Neural progenitor cell (in vitro differentiated cells): ENCODE measurements around the gene DOCK7. TPM values are rescaled to one million over a fixed set of nuclear protein-coding genes. Genes with fewer than 3 reads are reported as not detected.

Experiments
- DNase-seq: peaks from one replicate; pipeline ENCODE4 v3.0.0-alpha.2; 2016; ENCODE audit warnings: low spot score
- H2AFZ ChIP-seq: fragments of 200-600 bp; sonication (generic); replicated peaks from 2 replicates; pipeline ENCODE4 v1.6.1; 2016; ENCODE audit warnings: antibody characterized with exemption
- H3F3A ChIP-seq: fragments of 200-600 bp; sonication (generic); 2 replicates; pipeline ENCODE4 v1.6.1; 2016; ENCODE audit warnings: antibody characterized with exemption, low read depth
- H3K27ac ChIP-seq: fragments of 200-600 bp; sonication (generic); 2 replicates; pipeline ENCODE4 v1.5.1; 2016; ENCODE audit warnings: mild to moderate bottlenecking
- H3K27me3 ChIP-seq: fragments of 200-600 bp; sonication (generic); 2 replicates; pipeline ENCODE4 v1.6.1; 2016; ENCODE audit warnings: mild to moderate bottlenecking, moderate library complexity
- H3K36me3 ChIP-seq: fragments of 200-600 bp; sonication (generic); 2 replicates; pipeline ENCODE4 v1.5.1; 2016
- H3K4me1 ChIP-seq: fragments of 200-600 bp; sonication (generic); 2 replicates; pipeline ENCODE4 v1.6.1; 2016; ENCODE audit warnings: mixed run types
- H3K4me2 ChIP-seq: fragments of 200-600 bp; sonication (generic); 2 replicates; pipeline ENCODE4 v1.6.1; 2016
- H3K4me3 ChIP-seq: fragments of 200-600 bp; sonication (generic); 2 replicates; pipeline ENCODE4 v1.5.1; 2016
- H3K79me2 ChIP-seq: fragments of 200-600 bp; sonication (generic); 2 replicates; pipeline ENCODE4 v1.6.1; 2016; ENCODE audit warnings: low read depth
- H3K9ac ChIP-seq: fragments of 200-600 bp; sonication (generic); 2 replicates; pipeline ENCODE4 v1.6.1; 2016
- H3K9me3 ChIP-seq: fragments of 200-600 bp; sonication (generic); 2 replicates; pipeline ENCODE4 v1.5.1; 2016; ENCODE audit warnings: low read depth
- H4K20me1 ChIP-seq: fragments of 200-600 bp; sonication (generic); 2 replicates; pipeline ENCODE4 v1.6.1; 2016; ENCODE audit warnings: low read depth
- H3K27ac Mint-ChIP-seq: 3 replicates; pipeline ENCODE4 v1.8.0; 2021; ENCODE audit warnings: mixed read lengths
- H3K27me3 Mint-ChIP-seq: 2 replicates; pipeline ENCODE4 v1.8.0; 2022; ENCODE audit warnings: low read depth, mild to moderate bottlenecking, inconsistent platforms, moderate library complexity, mixed read lengths; ENCODE audit not compliant: insufficient read depth
- H3K36me3 Mint-ChIP-seq: 3 replicates; pipeline ENCODE4 v1.8.0; 2021; ENCODE audit warnings: mixed read lengths
- H3K4me1 Mint-ChIP-seq: 3 replicates; pipeline ENCODE4 v1.8.0; 2021; ENCODE audit warnings: mixed read lengths
- H3K4me3 Mint-ChIP-seq: 3 replicates; pipeline ENCODE4 v1.8.0; 2021; ENCODE audit warnings: mild to moderate bottlenecking, moderate library complexity, mixed read lengths
- H3K9me3 Mint-ChIP-seq: 3 replicates; pipeline ENCODE4 v1.8.0; 2020; ENCODE audit warnings: mixed read lengths
- CTCF ChIP-seq: fragments of 200-600 bp; sonication (generic); IDR thresholded peaks from 2 replicates; pipeline ENCODE4 v1.5.1; 2017; ENCODE audit warnings: antibody characterized with exemption, mild to moderate bottlenecking
- EZH2 ChIP-seq: fragments of 200-600 bp; sonication (generic); IDR thresholded peaks from 2 replicates; pipeline ENCODE4 v1.6.1; 2017; ENCODE audit warnings: antibody characterized with exemption, mild to moderate bottlenecking, moderate library complexity
- EZH2phosphoT487 ChIP-seq: fragments of 200-600 bp; sonication (generic); IDR thresholded peaks from 2 replicates; pipeline ENCODE4 v1.6.1; 2017; ENCODE audit warnings: antibody characterized with exemption
- total RNA-seq: library from RNA; depleted of rRNA; stranded (reverse); fragments of >200 nt; gene quantifications from 2 replicates; pipeline ENCODE4 v1.2.3, GENCODE V29; 2015; ENCODE audit warnings: low replicate concordance

DOCK7 gene
- total RNA-seq, 1 donor from 2014 or later = 92.7 TPM

GRCh38 chr1:62508187-62508758 is 179.9 kb downstream of the DOCK7 start:
- H3K36me3 ChIP-seq = peaks cover 14% of the 10 kb centered on the region
- no peaks in the 10 kb centered on the region for H3K9me3 ChIP-seq
- H3K4me3 ChIP-seq = no peak overlapping the region
- H4K20me1 ChIP-seq = no peaks in the 10 kb centered on the region
- peaks cover 2% of the 10 kb centered on the region for H3K27me3 Mint-ChIP-seq
- peak; percentile 17 for DNase-seq
- no peaks in the 10 kb centered on the region for H3K27me3 ChIP-seq
- TF ChIP-seq CTCF (peak; percentile 62), EZH2phosphoT487 (no peak)
- no peak overlapping the region for H3K27ac ChIP-seq
- H3K9ac ChIP-seq = no peak overlapping the region
- peaks cover 6% of the 10 kb centered on the region for H3F3A ChIP-seq
- H3K27ac Mint-ChIP-seq = no peak overlapping the region
- no peak overlapping the region for H3K4me2 ChIP-seq
- H3K4me1 ChIP-seq = no peaks in the 10 kb centered on the region
- H3K4me3 Mint-ChIP-seq = no peak overlapping the region
- no peaks in the 10 kb centered on the region for H3K9me3 Mint-ChIP-seq
- H2AFZ ChIP-seq = no peak overlapping the region
- peaks cover 19% of the 10 kb centered on the region for H3K36me3 Mint-ChIP-seq
- no peaks in the 10 kb centered on the region for H3K4me1 Mint-ChIP-seq
- no peaks in the 10 kb centered on the region for H3K79me2 ChIP-seq

- Histone ChIP-seq H3K4me1 (no peaks in the 10 kb centered on the region), H3K36me3 (peaks cover 20% of the 10 kb centered on the region), H4K20me1 (no peaks in the 10 kb centered on the region), H3K9ac (no peak overlapping the region), H3F3A (peaks cover 4% of the 10 kb centered on the region), H3K4me2 (no peak overlapping the region), H2AFZ (no peak overlapping the region), H3K27ac (no peak overlapping the region), H3K9me3 (no peaks in the 10 kb centered on the region), H3K4me3 (no peak overlapping the region), H3K79me2 (no peaks in the 10 kb centered on the region), H3K27me3 (no peaks in the 10 kb centered on the region)
- no peaks in the 10 kb centered on the region for H3K9me3 Mint-ChIP-seq
- no peak overlapping the region for H3K4me3 Mint-ChIP-seq
- no peak for DNase-seq
- no peak for TF ChIP-seq EZH2phosphoT487
- TF ChIP-seq CTCF = no peak
- TF ChIP-seq EZH2 = no peak
- no peak overlapping the region for H3K27ac Mint-ChIP-seq
- H3K36me3 Mint-ChIP-seq = peaks cover 12% of the 10 kb centered on the region
- peaks cover 2% of the 10 kb centered on the region for H3K27me3 Mint-ChIP-seq
- no peaks in the 10 kb centered on the region for H3K4me1 Mint-ChIP-seq
These were observed 188.0 kb downstream of the DOCK7 start for GRCh38 chr1:62500210-62500609.

GRCh38 chr1:62494137-62494536 is 194.0 kb downstream of the DOCK7 start:
- Mint-ChIP-seq H3K36me3 (peaks cover 32% of the 10 kb centered on the region), H3K9me3 (no peaks in the 10 kb centered on the region), H3K27ac (no peak overlapping the region), H3K4me3 (no peak overlapping the region), H3K27me3 (peaks cover 2% of the 10 kb centered on the region), H3K4me1 (peaks cover 3% of the 10 kb centered on the region)
- H3K4me1 ChIP-seq = no peaks in the 10 kb centered on the region
- no peaks in the 10 kb centered on the region for H3K79me2 ChIP-seq
- H2AFZ ChIP-seq = no peak overlapping the region
- no peaks in the 10 kb centered on the region for H3K9me3 ChIP-seq
- H3K27me3 ChIP-seq = no peaks in the 10 kb centered on the region
- TF ChIP-seq EZH2 (no peak), EZH2phosphoT487 (no peak), CTCF (no peak)
- DNase-seq = no peak
- H3F3A ChIP-seq = peaks cover 7% of the 10 kb centered on the region
- no peak overlapping the region for H3K4me2 ChIP-seq
- H3K36me3 ChIP-seq = peaks cover 4% of the 10 kb centered on the region
- no peaks in the 10 kb centered on the region for H4K20me1 ChIP-seq
- no peak overlapping the region for H3K4me3 ChIP-seq
- no peak overlapping the region for H3K9ac ChIP-seq
- H3K27ac ChIP-seq = no peak overlapping the region
